HG03135 (cell line): ENCODE measurements around the gene ATXN7L3.
"Not testable (repeated sequence)": the region's sequence is repeated elsewhere in the genome, so short reads cannot be mapped to it uniquely, and the experiment has no call there.

ENCODE experiments used
- ATAC-seq: cut with Tn5 transposase; IDR thresholded peaks from one replicate; pipeline ENCODE4 v1.9.1; 2021; ENCODE audit warnings: mild to moderate bottlenecking, moderate library complexity; ENCODE audit not compliant: unreplicated experiment

Gene ATXN7L3, protein sequence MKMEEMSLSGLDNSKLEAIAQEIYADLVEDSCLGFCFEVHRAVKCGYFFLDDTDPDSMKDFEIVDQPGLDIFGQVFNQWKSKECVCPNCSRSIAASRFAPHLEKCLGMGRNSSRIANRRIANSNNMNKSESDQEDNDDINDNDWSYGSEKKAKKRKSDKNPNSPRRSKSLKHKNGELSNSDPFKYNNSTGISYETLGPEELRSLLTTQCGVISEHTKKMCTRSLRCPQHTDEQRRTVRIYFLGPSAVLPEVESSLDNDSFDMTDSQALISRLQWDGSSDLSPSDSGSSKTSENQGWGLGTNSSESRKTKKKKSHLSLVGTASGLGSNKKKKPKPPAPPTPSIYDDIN

DNA sequence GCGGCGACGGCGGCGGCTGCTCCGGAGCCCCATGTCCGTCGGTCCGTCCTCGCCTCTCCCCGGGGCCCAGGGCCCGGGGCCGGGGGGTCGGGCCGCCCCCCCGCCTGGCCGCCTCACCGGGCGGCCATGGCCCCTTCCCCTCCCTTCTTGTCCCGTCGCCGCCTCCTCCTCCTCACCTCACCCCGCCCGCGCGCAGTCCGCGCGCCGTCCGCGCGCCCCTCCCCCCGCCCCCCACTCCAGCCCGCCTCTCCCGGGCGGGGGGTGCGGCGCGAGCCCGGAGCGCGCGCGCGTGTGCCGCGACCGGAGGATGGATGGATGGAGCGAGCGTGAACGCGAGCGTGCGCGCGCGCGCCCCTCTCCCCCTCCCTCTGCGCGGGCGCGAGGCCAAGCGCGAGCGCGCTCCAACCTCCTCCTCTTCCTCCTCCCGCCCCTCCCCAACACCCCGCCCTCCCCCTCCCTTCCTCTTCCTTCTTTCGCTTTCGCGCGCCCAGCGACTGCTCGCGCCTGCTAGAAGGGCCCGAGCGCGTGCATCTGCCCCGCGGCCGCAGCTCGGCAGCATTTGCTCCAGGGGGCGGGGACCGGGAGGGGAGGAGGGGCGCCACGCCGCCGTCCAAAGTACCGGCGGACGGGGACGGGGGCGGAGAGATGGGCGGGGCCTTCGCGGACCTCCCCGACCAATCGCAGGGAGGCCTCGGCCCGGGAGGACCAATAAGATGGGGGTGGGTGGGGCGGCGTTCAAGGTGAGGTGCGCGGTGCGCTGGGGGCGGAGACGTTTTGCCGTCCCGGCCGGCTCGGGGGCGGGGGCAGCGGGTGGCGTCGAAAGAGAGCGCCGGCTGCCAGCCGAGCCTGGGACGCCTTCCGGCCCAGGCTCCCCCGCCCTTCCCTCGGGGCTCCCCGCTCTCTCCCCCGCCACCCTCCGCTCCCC is at the start of gene ATXN7L3:
ATXN7L3 (minus strand) TSS at position 332 of the 925 bp plus-strand sequence. CDS start 1,814 bp downstream, outside the sequence.
- peak; percentile 58 for ATAC-seq

DNA sequence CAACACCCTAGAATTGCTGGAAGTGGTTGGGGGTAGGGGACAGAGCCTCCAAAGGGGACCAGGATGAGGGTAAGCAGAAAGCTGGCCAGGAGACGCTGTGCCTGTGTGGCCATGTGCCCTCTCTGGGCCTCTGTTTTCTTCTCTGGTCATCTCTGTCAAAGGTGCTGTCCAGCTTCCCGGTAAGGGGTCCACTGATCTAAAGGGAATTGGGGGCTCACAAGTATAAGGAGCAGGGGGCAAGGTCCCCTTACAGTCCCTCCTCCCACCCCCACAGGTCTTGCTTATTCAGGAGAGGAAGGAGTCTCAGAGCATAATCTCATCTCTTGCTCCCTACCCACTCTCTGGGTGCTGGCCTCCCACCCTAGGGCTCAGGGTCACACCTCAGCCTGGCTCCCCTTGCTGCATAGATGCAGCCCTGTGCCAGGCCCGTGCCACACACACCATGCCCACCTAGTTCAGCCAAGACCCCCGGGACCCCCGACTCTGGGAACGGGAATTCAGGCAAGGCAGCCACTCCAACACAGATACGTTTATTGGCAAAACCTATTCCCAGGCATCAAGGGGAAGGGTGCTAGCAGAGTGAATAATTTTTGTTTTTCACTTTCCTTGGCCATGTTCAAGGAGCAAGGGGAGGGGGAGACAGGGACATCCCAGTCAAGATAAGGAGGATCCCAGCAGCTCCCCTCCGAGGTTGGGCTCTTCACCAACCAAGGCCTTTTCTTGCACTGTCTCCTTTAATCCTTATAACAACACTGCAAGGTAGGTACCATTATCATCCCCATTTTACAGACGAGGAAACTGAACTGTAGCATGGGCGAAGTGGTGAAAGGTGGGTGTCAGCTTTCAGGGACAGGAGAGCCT is 48.4 kb upstream of the ATXN7L3 start:
- no peak for ATAC-seq

DNA sequence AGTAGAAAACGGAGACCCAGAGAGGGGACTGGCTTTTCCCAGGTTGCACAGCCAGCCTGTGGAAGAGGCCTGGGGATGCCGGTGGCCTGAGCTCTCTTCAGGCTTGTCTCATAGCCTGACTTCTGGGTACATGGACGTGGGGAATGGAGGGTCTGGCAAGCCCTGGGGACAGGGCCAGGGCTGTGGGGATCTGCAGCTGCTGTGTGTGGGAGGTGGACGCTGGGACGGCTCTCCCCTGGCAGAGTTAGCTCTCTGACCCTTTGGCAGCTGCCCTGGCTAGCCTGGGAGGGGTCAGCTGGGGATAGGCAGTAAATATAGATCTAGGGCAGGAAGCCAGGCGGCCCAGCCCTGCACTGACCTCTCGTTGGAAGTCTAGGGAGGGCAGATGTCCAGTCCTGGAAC is 47.8 kb upstream of the ATXN7L3 start:
- ATAC-seq: no peak

DNA sequence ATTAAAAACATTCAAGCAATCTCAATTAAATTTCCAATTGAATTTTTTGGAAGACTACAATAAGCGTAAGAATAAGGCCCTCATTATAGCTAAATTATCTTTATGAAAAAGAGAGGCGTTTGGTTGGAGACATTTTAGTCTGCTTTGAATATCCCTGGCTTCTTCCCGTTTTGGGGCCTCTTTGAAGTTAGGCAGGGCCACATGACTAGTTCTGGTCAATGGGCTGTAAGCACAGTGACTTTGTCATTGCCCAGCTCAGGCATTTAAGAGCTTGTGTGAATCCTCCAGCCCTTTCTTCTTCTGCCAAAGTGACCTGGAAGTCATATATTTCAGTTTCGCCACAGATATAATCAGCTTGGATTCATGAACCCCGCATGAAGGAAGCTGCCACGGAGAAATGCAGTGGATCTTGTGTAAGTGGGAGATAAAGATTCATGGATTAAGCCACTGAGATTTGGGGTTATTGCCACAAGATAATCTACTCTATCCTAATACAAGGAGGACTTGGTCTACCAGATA is 41.5 kb upstream of the ATXN7L3 start:
- no peak for ATAC-seq

DNA sequence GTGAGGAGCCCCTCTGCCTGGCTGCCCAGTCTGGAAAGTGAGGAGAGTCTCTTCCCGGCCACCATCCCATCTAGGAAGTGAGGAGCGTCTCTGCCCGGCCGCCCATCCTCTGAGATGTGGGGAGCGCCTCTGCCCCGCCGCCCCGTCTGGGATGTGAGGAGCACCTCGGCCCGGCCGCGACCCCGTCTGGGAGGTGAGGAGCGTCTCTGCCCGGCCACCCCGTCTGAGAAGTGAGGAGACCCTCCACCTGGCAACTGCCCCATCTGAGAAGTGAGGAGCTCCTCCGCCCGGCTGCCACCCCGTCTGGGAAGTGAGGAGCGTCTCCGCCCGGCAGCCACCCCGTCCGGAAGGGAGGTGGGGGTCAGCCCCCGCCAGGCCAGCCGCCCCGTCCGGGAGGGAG is 38.2 kb upstream of the ATXN7L3 start:
- ATAC-seq: not testable (repeated sequence)

DNA sequence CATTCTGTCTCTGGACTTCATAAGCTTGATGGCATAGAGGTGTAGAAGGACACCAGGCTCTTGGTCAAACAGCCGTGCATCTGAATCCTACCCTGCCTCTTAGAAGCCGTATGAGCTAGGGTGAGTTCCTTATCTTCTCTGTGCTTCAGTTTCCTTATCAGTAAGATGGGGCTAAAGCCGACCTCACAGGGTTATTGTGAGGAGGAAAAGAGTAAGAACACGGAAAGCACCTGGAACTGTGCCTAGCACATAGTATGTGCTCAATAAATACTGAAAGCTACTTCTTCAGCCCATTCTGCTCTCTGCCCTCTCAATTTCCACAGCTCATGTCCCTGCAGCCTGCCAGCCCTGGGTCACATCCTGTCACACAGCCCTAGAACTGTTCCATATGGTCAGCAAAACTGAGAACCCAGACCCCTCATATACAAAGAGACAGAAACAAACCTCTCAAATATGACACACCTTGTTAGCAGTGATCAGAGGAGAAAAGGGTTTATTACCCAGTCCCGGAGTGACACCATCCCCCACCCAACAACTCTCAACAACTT is 36.8 kb upstream of the ATXN7L3 start:
- ATAC-seq: no peak

DNA sequence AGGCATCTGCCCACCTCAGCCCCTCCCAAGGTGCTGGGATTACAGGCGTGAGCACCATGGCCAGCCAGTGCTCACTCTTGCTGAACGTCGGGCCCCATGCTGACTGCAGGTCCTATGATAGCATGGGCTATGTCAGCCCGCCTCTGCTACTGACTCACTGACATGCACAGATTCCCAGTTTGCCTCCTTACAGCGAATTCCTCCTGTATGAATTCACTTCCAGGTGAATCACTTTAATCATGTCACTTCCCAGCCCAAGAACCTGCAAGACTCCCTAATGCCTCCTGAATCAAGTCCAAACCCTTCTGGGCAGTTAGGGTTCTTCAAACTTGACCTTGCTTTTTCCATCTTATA is 35.9 kb upstream of the ATXN7L3 start:
- ATAC-seq: no peak

DNA sequence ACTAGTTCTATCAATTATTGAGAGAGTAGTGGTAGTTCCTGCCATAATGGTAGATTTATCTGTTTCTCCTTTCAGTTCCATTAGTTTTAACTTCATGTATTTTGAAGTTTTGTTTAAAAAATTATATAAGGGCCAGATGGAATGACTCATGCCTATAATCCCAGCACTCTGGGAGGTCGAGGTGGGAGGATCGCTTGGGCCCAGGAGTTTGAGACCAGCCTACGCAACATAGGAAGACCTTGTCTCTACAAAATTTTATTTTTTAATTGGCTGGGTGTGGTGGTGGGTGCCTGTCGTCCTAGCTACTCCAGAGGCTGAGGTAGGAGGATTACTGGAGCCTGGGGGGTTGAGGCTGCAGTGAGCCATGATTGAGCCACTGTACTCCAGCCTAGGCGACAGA is 33.9 kb upstream of the ATXN7L3 start:
- ATAC-seq: no peak

DNA sequence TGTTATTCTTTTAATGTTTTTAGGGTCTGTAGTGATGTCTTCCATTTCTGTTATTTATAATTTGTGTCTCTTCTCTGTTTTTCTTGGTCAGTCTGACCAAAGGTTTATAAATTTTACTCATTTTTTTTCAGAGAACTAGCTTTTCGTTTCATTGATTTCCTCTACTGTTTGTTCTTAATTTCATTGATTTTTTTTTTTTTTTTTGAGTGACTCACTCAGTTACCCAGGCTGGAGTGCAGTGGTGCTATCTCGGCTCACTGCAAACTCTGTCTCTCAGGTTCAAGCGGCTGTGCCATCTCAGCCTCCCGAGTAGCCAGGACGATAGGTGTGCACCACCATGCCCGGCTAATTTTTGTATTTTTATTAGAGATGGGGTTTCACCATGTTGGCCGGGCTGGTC is 32.4 kb upstream of the ATXN7L3 start:
- ATAC-seq: no peak

DNA sequence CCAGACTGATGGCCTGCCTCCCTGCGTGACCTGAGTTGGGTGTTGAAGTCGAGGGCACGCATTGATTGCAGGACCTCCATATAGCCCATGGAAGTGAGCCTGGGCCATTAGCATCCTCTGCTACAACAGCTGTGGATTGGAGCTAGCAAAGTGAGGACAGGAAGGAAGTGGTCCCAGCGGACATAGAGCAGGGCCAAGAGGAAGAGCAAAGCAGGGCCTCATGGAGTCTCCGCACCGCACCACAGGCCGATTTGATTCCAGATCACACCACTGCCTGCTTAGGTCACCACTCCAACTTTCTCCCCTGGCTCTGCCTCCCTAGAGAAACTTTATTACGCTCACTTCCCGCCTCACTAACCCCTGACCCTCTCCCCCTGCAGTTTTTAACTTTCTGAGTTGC is 30.5 kb upstream of the ATXN7L3 start:
- ATAC-seq: no peak

DNA sequence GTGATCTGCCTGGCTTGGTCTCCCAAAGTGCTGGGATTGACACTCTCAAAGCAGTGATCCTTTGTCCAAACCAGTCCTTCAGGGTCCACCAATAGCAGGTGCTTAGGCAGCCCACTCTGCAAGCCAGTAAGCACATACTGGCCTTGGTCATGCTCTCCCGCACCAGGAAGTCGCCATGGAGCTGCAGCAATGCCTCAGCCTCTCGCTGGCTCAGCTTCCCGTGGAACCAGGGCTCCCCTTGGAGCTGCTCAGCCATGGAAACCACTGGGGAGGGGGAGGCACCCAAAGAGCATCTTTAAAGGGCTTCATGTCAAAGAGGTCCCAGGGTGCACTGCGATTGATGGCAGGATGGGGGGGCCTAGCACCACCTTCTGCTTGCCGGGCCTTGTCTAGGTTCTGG is 29.4 kb upstream of the ATXN7L3 start:
- ATAC-seq: no peak

DNA sequence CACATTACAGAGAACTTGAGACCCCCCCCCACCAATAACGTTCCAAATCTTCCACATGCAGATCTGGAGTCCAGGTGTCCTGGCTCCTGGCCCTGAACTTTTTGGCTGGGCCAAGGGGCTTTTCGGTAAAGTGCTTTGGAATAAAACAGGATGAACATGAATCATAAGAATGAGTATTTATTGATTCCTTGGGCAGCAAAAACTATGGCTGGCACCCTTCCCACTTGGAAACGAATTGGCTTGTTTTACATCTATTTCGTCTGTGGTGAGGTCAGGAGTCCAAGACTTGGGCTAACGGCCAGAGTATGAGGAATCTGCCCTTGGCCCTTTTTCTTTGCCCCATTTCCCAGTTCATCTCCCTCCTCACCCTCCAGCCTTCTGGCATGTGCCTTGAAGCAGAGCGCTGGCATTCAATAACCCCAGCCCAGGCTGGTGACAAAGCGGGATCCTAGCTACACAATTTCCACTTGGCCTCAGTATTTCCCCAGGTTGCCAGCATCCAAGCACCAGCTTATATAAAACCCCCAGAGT is 23.9 kb upstream of the ATXN7L3 start:
- ATAC-seq: no peak

DNA sequence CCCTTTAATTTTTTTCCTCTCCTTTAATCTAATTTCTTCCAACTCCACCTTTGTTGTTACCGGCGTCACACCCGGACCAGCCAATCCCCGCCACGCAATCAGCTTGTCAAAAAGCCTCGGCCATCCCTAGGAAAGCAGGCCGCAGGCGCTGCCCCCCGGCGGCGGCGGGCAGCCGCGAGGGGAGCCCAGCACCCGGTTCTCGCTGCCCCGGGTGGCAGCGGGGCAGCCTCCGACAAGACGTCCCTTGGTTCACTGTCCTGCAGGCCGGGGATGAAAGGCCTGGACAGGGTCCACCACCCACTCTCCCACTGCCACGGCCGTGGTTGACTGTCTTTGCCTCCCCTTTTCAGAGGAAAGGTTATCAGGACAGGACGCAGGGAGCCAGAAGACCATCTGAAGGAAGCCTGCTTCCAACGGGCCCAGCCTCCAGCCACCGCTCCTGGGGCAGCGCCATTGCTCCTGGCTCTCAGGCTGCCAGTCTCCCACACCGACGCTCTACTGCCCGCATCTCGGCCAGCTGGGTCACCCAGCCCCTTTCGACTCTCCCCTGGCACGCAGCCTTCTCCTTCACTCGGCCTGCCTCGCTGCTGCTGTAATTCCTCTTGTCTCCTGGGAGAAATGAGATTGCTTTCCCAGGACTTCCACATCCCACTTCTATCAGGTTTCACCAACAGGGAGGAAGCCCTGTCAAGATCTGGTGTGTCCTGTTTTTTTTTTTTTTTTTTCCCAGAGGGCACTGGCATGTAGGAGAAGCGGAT is 22.6 kb upstream of the ATXN7L3 start:
- ATAC-seq: no peak

DNA sequence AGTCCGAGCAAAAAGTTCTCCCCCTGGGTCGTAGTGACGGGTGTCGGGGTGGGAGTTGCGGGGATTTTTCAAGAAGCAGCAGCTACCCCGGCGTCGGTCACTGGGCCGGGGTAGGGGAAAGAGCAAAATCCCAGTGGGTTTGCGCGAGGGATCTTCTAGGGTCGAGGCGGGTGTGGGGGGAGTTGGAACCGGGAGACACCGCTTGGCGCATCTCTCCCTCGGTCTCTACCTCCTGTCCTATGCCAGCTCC is 22.1 kb upstream of the ATXN7L3 start:
- ATAC-seq: no peak

DNA sequence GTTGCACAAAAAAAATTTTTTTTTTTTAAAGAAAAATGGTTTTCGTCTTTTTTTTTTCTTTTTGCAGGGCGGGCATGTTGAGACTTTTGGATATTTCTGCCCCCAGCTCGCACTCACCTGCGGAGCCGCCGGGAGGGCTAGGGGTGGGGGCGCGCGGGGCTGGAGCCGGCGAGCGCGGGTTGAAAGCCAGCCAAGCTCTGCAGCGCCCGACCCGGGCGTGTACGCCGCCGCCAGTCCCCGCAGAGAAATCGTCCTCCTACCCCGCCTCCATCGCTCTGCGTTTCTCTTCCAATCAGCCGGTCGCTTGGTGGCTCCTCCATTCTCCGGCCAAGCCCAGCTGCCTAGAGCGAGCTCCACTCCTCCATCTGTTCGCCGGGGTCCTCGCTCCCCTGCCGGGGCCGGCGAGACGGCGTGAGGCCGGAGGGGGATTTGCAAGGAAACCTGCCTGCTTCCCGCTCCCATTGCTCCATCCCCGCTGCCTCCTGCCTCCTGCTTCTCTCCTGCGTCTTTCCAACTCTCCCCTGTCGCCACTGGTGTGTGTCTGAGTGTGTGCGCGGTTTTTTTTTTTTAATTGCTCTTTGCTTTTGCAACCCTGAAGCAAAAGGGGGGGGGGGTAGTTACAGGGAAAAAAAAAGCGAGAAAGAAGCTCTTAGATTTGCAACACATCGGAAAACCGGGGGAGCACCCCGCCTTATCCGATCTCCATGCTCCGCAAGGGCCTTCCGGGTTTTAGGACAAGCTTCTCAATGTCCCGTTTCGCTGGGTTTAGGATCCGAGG is 21.6 kb upstream of the ATXN7L3 start:
- no peak for ATAC-seq

DNA sequence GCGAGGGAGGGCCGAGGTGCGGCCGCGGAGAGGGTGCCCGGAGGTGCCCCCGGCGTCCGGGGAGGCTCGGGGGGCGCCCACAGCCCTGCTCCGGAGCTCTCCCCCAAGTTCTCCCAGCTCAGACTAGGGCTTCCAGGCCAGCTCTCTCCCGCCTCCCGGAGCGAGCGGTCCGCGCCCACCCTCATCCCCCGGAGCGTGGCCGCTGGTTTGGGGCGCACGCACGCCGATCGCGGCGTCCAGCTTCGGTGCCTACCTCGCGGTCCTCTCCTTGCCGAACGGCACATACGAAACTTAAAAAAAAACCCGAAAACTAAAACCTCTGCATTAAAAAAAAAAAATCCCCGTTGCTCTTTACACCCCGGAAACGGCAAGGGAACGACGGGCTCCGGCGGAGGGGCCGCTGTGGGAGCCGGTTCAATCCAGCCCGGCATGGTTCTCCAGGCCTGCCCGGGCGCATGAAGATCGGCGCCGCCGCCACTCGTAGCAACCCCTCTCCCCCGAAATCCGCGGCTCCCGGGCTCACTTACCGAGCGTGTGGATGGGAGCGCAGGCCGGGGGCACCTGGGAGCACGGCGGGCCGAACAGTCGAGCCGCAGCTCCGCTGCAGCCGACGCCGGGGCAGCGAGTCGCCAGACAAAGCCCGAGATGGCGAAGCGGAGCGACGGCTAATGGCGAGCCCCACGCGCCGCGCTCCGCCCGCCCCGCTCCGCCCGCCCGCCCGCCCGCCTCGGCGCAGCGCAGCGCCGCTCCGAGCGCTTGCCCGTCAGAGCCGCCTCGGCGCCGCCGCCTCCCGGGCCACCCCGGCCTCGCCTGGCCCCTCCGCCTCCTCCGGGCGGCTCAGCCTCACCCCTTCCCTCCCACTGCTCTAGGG is 20.8 kb upstream of the ATXN7L3 start:
- no peak for ATAC-seq

DNA sequence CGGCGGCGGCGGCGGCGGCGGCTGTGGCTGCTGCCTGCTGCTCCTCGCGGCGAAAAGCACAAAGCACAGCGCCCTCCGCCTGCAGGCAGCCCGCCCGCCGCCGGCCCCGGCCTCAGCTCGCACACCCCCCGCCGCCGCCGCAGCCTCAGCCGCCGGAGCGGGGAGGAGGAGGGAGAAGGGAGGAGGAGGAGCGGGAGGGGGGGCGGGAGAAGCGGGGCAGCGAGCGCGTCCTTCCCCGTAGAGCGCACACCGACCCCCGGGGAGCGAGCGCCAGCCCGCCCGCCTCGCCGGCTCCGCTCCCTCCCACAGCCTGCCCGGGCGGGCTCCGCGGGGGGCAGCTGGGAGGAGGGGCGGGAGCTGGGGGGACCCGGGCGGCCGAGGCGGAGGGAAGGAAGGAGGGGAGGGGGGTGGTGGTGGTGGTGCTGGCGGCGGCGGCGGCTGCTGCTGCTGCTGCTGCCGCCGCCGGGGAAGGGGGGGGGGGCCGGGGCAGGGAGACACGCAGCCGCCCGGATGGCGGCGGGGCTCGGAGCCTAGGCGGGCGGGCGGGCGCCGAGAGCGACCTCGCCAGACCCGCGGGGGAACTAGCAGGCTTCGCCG is 20.0 kb upstream of the ATXN7L3 start, which contains the start of gene UBTF:
UBTF (minus strand) TSS at position 60 of the 597 bp plus-strand sequence. CDS start 1,446 bp downstream, outside the sequence.
- ATAC-seq: peak; percentile 2
